HepG2 (cell line): ENCODE data around the gene CLDN11. TPM values are rescaled to one million over a fixed set of nuclear protein-coding genes. Genes with fewer than 3 reads are reported as not detected.

Experiments used
- ARNT ChIP-seq: fragments of 450-650 bp; IDR thresholded peaks from 2 replicates; pipeline ENCODE4 v1.6.1; 2017
- GABPB1 ChIP-seq: IDR thresholded peaks from 2 replicates; pipeline ENCODE4 v1.6.1; 2016; ENCODE audit warnings: mild to moderate bottlenecking, missing genetic modification reagents, moderate library complexity, missing compliant biosample characterization
- HMG20A ChIP-seq: IDR thresholded peaks from 2 replicates; pipeline ENCODE4 v1.6.1; 2016; ENCODE audit warnings: borderline replicate concordance
- HMG20B ChIP-seq: conservative IDR thresholded peaks from 2 replicates; pipeline ENCODE4 v1.6.1; 2016; ENCODE audit warnings: missing genetic modification reagents, missing compliant biosample characterization
- KDM3A ChIP-seq: IDR thresholded peaks from 2 replicates; pipeline ENCODE4 v1.6.1; 2018; ENCODE audit warnings: low read depth, missing compliant biosample characterization
- KLF13 ChIP-seq: sonication (generic); formaldehyde crosslinking; IDR thresholded peaks from 2 replicates; pipeline ENCODE4 v1.4.0; 2020; ENCODE audit warnings: mild to moderate bottlenecking, missing genetic modification reagents
- KLF9 ChIP-seq: IDR thresholded peaks from 2 replicates; pipeline ENCODE4 v1.6.1; 2016; ENCODE audit warnings: low read depth
- MEIS2 ChIP-seq: sonication (generic); formaldehyde crosslinking; IDR thresholded peaks from 2 replicates; pipeline ENCODE4 v1.9.0; 2021; ENCODE audit warnings: mild to moderate bottlenecking, missing genetic modification reagents
- MIER3 ChIP-seq: IDR thresholded peaks from 2 replicates; pipeline ENCODE4 v1.6.1; 2016; ENCODE audit warnings: missing compliant biosample characterization, borderline replicate concordance
- MXD4 ChIP-seq: IDR thresholded peaks from 2 replicates; pipeline ENCODE4 v1.6.1; 2016; ENCODE audit warnings: mild to moderate bottlenecking, missing biosample characterization, missing genetic modification reagents
- NFE2L2 ChIP-seq: fragments of 150-350 bp; IDR thresholded peaks from 2 replicates; pipeline ENCODE4 v1.6.1; 2014; ENCODE audit warnings: low read length
- RFX5 ChIP-seq: IDR thresholded peaks from 2 replicates; pipeline ENCODE4 v1.6.1; 2011; ENCODE audit warnings: low read depth, low read length, improper control_type of control experiment
- SETDB1 ChIP-seq: sonication (generic); formaldehyde crosslinking; IDR thresholded peaks from 2 replicates; pipeline ENCODE4 v1.5.1; 2020; ENCODE audit warnings: missing genetic modification reagents, mild to moderate bottlenecking, borderline replicate concordance
- TBL1XR1 ChIP-seq: fragments of 150-350 bp; IDR thresholded peaks from 2 replicates; pipeline ENCODE4 v1.6.1; 2014; ENCODE audit warnings: borderline replicate concordance, low read length; ENCODE audit not compliant: partially characterized antibody
- ZBTB38 ChIP-seq: sonication (generic); formaldehyde crosslinking; IDR thresholded peaks from 2 replicates; pipeline ENCODE4 v1.5.1; 2020; ENCODE audit warnings: mild to moderate bottlenecking, missing genetic modification reagents
- ZBTB8A ChIP-seq: sonication (generic); formaldehyde crosslinking; IDR thresholded peaks from 2 replicates; pipeline ENCODE4 v1.4.0; 2020; ENCODE audit warnings: mild to moderate bottlenecking, low read depth, missing genetic modification reagents, borderline replicate concordance
- ZNF124 ChIP-seq: sonication (generic); formaldehyde crosslinking; IDR thresholded peaks from 2 replicates; pipeline ENCODE4 v1.4.0; 2020; ENCODE audit warnings: missing genetic modification reagents
- ZNF205 ChIP-seq: IDR thresholded peaks from 2 replicates; pipeline ENCODE4 v1.6.1; 2018; ENCODE audit warnings: missing biosample characterization, missing genetic modification reagents
- ZNF207 ChIP-seq: fragments of 450-650 bp; IDR thresholded peaks from 2 replicates; pipeline ENCODE4 v1.6.1; 2016; ENCODE audit warnings: antibody characterized with exemption, borderline replicate concordance
- ZNF383 ChIP-seq: sonication (generic); formaldehyde crosslinking; IDR thresholded peaks from 2 replicates; pipeline ENCODE4 v1.4.0; 2020; ENCODE audit warnings: missing genetic modification reagents, mild to moderate bottlenecking, borderline replicate concordance
- ZNF564 ChIP-seq: sonication (generic); formaldehyde crosslinking; IDR thresholded peaks from 2 replicates; pipeline ENCODE4 v1.8.1; 2023; ENCODE audit warnings: mild to moderate bottlenecking, missing genetic modification reagents
- ZNF660 ChIP-seq: sonication (generic); formaldehyde crosslinking; IDR thresholded peaks from 2 replicates; pipeline ENCODE4 v1.5.1; 2020; ENCODE audit warnings: mild to moderate bottlenecking, low read depth, missing genetic modification reagents, borderline replicate concordance
- polyA plus RNA-seq, 8 experiments: library from polyadenylated mRNA; depleted of rRNA in 3 of 8; stranded (reverse) in 7 of 8; unstranded in 1 of 8; fragments of >200 nt; fragmentation: Illumina TruSeq in 4 of 8; extraction: Trizol in 4 of 8; gene quantifications; 2 replicates each; pipeline versions ENCODE4 v1.2.1 to v1.2.3, GENCODE V29; 2011 to 2016; ENCODE audit warnings: low read depth in 4 of 8, missing spikeins in 1 of 8, mixed read lengths in 1 of 8; ENCODE audit not compliant: insufficient read depth in 1 of 8
- total RNA-seq, 5 experiments: library from RNA; depleted of rRNA; stranded (reverse); fragments of >200 nt; fragmentation: Illumina TruSeq; extraction: Trizol; gene quantifications; 2 replicates each; pipeline ENCODE4 v1.2.3, GENCODE V29; 2016; ENCODE audit warnings: low read depth in 1 of 5
- TF ChIP-seq, protein P1 (sequence below): sonication (generic); formaldehyde crosslinking; IDR thresholded peaks from 2 replicates; pipeline ENCODE4 v1.8.0; 2022; ENCODE audit warnings: missing genetic modification reagents, low read depth, mild to moderate bottlenecking, borderline replicate concordance
- TF ChIP-seq, protein P2 (sequence below): sonication (generic); formaldehyde crosslinking; IDR thresholded peaks from 2 replicates; pipeline ENCODE4 v1.4.0; 2020; ENCODE audit warnings: missing genetic modification reagents, borderline replicate concordance
- TF ChIP-seq, protein P3 (sequence below): sonication (generic); formaldehyde crosslinking; IDR thresholded peaks from 2 replicates; pipeline ENCODE4 v1.4.0; 2020; ENCODE audit warnings: missing genetic modification reagents

The CLDN11 gene
- total and polyA plus RNA-seq, 2 of the 13 experiments (the other 11 are each of a cell fraction or from before 2014, with no cell fraction given) = 4.2 to 4.9 TPM

DNA sequence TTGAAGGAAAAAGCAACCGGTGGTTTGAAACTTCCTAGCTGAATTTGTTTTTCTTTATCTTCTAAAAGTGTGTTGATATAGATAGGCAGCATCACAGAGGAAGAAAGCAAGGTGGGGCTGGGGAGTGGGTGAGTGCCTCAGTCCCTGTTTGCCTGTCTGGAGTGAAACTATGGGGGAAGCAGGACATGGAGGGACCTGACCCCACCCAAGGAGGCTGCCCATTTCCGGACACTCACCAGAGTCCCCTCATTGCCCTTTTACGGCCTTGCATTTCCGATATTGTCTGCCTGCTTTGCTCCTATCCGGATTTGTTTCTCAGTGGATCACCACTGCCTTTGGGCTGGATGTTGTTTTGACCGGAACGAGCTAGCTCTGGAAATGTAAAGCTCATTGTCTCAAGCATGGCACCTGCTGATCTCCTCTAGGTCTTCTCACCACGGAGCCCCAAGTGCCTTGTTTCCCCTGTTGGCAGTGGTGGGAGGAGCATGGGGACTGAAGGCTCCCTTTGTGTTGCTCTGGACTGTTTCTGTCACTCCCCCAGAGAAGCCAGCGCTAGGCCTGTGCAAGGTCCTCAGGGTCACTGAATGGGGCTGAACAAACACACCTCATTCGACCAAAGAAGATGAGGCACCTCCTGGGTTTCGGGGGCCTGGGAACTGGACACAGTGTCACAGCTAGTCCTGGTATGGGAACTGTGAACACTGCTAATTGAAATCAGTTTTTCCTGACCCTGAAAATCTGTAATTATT is 7.0 kb downstream of the CLDN11 start (continued):
- TF ChIP-seq NFE2L2 (no peak), MIER3 (CRISPR knock-in tag) (no peak), HMG20B (no peak), KLF9 (no peak), KLF13 (CRISPR knock-in tag) (no peak), ZNF660 (no peak), GABPB1 (CRISPR knock-in tag) (peak; percentile 31), SETDB1 (CRISPR knock-in tag) (no peak), ZNF564 (peak; percentile 45; the same call in 1 of the 2 replicates), RFX5 (no peak), ZBTB8A (CRISPR knock-in tag) (no peak; the same call in 1 of the 2 replicates), ZNF383 (CRISPR knock-in tag) (no peak), HMG20A (CRISPR knock-in tag) (peak; percentile 73; the same call in 1 of the 2 replicates), ZNF205 (CRISPR knock-in tag) (no peak), ZBTB38 (CRISPR knock-in tag) (peak; percentile 79; the same call in 1 of the 2 replicates), MEIS2 (CRISPR knock-in tag) (no peak), TBL1XR1 (no peak), MXD4 (no peak), ZNF124 (peak; percentile 31; the same call in 1 of the 2 replicates), ZNF207 (no peak), ARNT (no peak), KDM3A (CRISPR knock-in tag) (no peak)
- TF ChIP-seq, protein P1, sequence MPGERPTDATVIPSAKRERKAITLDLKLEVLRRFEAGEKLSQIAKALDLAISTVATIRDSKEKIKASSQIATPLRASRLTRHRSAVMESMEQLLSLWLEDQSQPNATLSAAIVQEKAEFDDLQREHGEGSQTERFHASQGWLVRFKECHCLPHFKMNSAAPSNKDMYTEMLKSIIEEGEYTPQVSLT (CRISPR knock-in tag) = no peak
- TF ChIP-seq, protein P2, sequence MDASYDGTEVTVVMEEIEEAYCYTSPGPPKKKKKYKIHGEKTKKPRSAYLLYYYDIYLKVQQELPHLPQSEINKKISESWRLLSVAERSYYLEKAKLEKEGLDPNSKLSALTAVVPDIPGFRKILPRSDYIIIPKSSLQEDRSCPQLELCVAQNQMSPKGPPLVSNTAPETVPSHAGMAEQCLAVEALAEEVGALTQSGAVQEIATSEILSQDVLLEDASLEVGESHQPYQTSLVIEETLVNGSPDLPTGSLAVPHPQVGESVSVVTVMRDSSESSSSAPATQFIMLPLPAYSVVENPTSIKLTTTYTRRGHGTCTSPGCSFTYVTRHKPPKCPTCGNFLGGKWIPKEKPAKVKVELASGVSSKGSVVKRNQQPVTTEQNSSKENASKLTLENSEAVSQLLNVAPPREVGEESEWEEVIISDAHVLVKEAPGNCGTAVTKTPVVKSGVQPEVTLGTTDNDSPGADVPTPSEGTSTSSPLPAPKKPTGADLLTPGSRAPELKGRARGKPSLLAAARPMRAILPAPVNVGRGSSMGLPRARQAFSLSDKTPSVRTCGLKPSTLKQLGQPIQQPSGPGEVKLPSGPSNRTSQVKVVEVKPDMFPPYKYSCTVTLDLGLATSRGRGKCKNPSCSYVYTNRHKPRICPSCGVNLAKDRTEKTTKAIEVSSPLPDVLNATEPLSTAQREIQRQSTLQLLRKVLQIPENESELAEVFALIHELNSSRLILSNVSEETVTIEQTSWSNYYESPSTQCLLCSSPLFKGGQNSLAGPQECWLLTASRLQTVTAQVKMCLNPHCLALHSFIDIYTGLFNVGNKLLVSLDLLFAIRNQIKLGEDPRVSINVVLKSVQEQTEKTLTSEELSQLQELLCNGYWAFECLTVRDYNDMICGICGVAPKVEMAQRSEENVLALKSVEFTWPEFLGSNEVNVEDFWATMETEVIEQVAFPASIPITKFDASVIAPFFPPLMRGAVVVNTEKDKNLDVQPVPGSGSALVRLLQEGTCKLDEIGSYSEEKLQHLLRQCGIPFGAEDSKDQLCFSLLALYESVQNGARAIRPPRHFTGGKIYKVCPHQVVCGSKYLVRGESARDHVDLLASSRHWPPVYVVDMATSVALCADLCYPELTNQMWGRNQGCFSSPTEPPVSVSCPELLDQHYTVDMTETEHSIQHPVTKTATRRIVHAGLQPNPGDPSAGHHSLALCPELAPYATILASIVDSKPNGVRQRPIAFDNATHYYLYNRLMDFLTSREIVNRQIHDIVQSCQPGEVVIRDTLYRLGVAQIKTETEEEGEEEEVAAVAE (CRISPR knock-in tag) = peak; percentile 51; the same call in 1 of the 2 replicates
- TF ChIP-seq, protein P3, sequence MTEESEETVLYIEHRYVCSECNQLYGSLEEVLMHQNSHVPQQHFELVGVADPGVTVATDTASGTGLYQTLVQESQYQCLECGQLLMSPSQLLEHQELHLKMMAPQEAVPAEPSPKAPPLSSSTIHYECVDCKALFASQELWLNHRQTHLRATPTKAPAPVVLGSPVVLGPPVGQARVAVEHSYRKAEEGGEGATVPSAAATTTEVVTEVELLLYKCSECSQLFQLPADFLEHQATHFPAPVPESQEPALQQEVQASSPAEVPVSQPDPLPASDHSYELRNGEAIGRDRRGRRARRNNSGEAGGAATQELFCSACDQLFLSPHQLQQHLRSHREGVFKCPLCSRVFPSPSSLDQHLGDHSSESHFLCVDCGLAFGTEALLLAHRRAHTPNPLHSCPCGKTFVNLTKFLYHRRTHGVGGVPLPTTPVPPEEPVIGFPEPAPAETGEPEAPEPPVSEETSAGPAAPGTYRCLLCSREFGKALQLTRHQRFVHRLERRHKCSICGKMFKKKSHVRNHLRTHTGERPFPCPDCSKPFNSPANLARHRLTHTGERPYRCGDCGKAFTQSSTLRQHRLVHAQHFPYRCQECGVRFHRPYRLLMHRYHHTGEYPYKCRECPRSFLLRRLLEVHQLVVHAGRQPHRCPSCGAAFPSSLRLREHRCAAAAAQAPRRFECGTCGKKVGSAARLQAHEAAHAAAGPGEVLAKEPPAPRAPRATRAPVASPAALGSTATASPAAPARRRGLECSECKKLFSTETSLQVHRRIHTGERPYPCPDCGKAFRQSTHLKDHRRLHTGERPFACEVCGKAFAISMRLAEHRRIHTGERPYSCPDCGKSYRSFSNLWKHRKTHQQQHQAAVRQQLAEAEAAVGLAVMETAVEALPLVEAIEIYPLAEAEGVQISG = peak; percentile 68
